ENCODE results near the gene IL36B.

Gene IL36B

GRCh38 chr2:113084249-113085000 is 31.8 kb upstream of the IL36B start:
- H3K9me3 Mint-ChIP-seq: no peaks in the 10 kb centered on the region
- no peak overlapping the region for H3K4me3 Mint-ChIP-seq
- H3K36me3 Mint-ChIP-seq (ENCODE audit: insufficient read depth): no peaks in the 10 kb centered on the region
- no peaks in the 10 kb centered on the region for H3K4me1 Mint-ChIP-seq (ENCODE audit: low read depth in 2 of 2)
- DNase-seq (no peak), ATAC-seq (replicated peaks) (peak; percentile 39)
- peaks cover 19 to 30% of the 10 kb centered on the region in 2 donors for H3K27me3 Mint-ChIP-seq
- no peak overlapping the region for H3K27ac Mint-ChIP-seq

GRCh38 chr2:113083296-113083695 is 30.6 kb upstream of the IL36B start:
- Mint-ChIP-seq H3K27ac (no peak overlapping the region), H3K9me3 (no peaks in the 10 kb centered on the region), H3K4me1 (ENCODE audit: low read depth in 2 of 2) (no peaks in the 10 kb centered on the region), H3K36me3 (ENCODE audit: insufficient read depth) (no peaks in the 10 kb centered on the region), H3K4me3 (no peak overlapping the region), H3K27me3 (peaks cover 19 to 34% of the 10 kb centered on the region in 2 donors)
- ATAC-seq (replicated peaks): no peak
- DNase-seq: no peak

GRCh38 chr2:113081488-113082210 is 29.0 kb upstream of the IL36B start:
- DNase-seq (no peak), ATAC-seq (replicated peaks) (no peak)
- no peak overlapping the region for H3K27ac Mint-ChIP-seq
- no peak overlapping the region for H3K4me3 Mint-ChIP-seq
- peaks cover 19 to 50% of the 10 kb centered on the region in 2 donors for H3K27me3 Mint-ChIP-seq
- no peaks in the 10 kb centered on the region for H3K9me3 Mint-ChIP-seq
- H3K4me1 Mint-ChIP-seq (ENCODE audit: low read depth in 2 of 2): no peaks in the 10 kb centered on the region
- H3K36me3 Mint-ChIP-seq (ENCODE audit: insufficient read depth): no peaks in the 10 kb centered on the region

GRCh38 chr2:113080134-113080533 is 27.5 kb upstream of the IL36B start:
- peak; percentile 33 for ATAC-seq (replicated peaks)
- no peaks in the 10 kb centered on the region for H3K9me3 Mint-ChIP-seq

GRCh38 chr2:113079131-113079530 is 26.5 kb upstream of the IL36B start:
- H3K27ac Mint-ChIP-seq: no peak overlapping the region
- no peak for DNase-seq
- no peak for ATAC-seq (replicated peaks)
- peaks cover 12 to 69% of the 10 kb centered on the region in 2 donors for H3K27me3 Mint-ChIP-seq
- peaks cover 8 to 9% of the 10 kb centered on the region in 2 donors for H3K4me1 Mint-ChIP-seq (ENCODE audit: low read depth in 2 of 2)
- H3K4me3 Mint-ChIP-seq: no peak overlapping the region
- no peaks in the 10 kb centered on the region for H3K36me3 Mint-ChIP-seq (ENCODE audit: insufficient read depth)
- no peaks in the 10 kb centered on the region for H3K9me3 Mint-ChIP-seq

More at GRCh38 chr2:113080134-113080533, 27.5 kb upstream of the IL36B start:
- Mint-ChIP-seq H3K27ac (no peak overlapping the region), H3K4me3 (no peak overlapping the region), H3K27me3 (peaks cover 13 to 59% of the 10 kb centered on the region in 2 donors), H3K4me1 (ENCODE audit: low read depth in 2 of 2) (peaks cover 2 to 3% of the 10 kb centered on the region in 2 donors), H3K36me3 (ENCODE audit: insufficient read depth) (no peaks in the 10 kb centered on the region)
- peak in 2 of 3 experiments; percentile 6 to 32 for DNase-seq

DNA sequence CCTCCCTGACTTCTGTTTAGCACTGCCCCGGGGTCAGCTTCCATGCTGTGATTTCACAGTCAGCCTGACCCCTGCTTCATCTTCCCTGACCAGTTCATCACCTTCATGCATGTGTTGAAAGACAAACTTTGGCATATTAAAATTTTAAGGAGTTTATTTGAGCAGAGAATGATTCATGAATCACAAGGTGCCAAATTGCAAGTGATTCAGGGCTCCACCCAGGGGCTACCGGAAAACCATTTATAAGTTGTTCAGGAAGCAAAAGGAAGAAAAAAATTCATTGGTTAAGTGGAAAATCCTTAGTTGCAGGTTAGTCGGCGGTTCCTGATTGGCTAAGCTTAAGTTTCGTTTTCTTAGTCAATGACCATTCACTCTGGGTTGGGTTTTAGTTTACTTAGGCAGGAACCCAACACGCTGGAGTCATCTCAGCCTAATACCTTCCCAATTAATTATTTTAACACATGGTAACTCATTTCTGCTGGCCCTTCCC is 25.7 kb upstream of the IL36B start:
- Mint-ChIP-seq H3K27me3 (peaks cover 12 to 70% of the 10 kb centered on the region in 2 donors), H3K36me3 (ENCODE audit: insufficient read depth) (no peaks in the 10 kb centered on the region), H3K4me3 (no peak overlapping the region), H3K27ac (no peak overlapping the region), H3K4me1 (ENCODE audit: low read depth in 2 of 2) (peaks cover 8 to 9% of the 10 kb centered on the region in 2 donors), H3K9me3 (no peaks in the 10 kb centered on the region)
- ATAC-seq (replicated peaks) (no peak), DNase-seq (no peak)

GRCh38 chr2:113077921-113078320 is 25.3 kb upstream of the IL36B start:
- Mint-ChIP-seq H3K27ac (no peak overlapping the region), H3K36me3 (ENCODE audit: insufficient read depth) (no peaks in the 10 kb centered on the region), H3K27me3 (peaks cover 12 to 70% of the 10 kb centered on the region in 2 donors), H3K9me3 (no peaks in the 10 kb centered on the region), H3K4me1 (ENCODE audit: low read depth in 2 of 2) (peaks cover 8 to 9% of the 10 kb centered on the region in 2 donors), H3K4me3 (no peak overlapping the region)
- ATAC-seq (replicated peaks) (no peak), DNase-seq (no peak)

- H3K27me3 Mint-ChIP-seq: peaks cover 12 to 70% of the 10 kb centered on the region in 2 donors
- no peak overlapping the region for H3K27ac Mint-ChIP-seq
Measured at GRCh38 chr2:113076954-113077669, 24.4 kb upstream of the IL36B start.

DNA sequence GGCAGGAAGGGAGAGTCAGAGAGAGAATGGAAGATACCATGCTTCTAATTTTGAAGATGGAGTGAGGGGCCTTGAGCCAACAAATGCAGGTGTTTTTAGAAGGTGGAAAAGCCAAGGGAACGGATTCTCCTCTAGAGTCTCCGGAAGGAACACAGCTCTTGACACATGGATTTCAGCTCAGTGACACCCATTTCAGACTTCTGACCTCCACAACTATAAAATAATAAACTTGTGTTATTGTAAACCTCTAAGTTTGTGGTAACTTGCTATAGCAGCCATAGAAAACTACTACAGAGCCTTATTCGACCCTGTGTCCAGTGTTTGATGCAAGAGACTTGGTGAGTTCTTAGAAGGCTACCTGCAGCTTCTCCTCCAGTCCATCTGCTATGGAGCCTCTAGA is 22.9 kb upstream of the IL36B start:
- ATAC-seq (replicated peaks): no peak

More at GRCh38 chr2:113076954-113077669, 24.4 kb upstream of the IL36B start:
- H3K4me1 Mint-ChIP-seq (ENCODE audit: low read depth in 2 of 2): peaks cover 8 to 9% of the 10 kb centered on the region in 2 donors
- no peak overlapping the region for H3K4me3 Mint-ChIP-seq
- no peaks in the 10 kb centered on the region for H3K36me3 Mint-ChIP-seq (ENCODE audit: insufficient read depth)
- DNase-seq (no peak), ATAC-seq (replicated peaks) (no peak)
- no peaks in the 10 kb centered on the region for H3K9me3 Mint-ChIP-seq

DNA sequence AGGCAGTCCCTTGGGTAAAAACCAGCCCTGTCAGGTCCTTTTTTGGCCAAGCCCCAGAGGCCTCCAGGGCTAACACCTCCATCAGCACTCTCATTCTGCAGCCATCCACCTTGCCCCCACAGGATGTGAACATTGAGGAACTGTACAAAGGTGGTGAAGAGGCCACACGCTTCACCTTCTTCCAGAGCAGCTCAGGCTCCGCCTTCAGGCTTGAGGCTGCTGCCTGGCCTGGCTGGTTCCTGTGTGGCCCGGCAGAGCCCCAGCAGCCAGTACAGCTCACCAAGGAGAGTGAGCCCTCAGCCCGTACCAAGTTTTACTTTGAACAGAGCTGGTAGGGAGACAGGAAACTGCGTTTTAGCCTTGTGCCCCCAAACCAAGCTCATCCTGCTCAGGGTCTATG is 22.4 kb upstream of the IL36B start:
- Mint-ChIP-seq H3K4me1 (ENCODE audit: low read depth in 2 of 2) (peaks cover 8 to 9% of the 10 kb centered on the region in 2 donors), H3K27me3 (peaks cover 6 to 55% of the 10 kb centered on the region in 2 donors), H3K36me3 (ENCODE audit: insufficient read depth) (no peaks in the 10 kb centered on the region), H3K9me3 (no peaks in the 10 kb centered on the region), H3K27ac (peak overlapping the region in 1 of 2 donors; percentile 61), H3K4me3 (no peak overlapping the region)
- DNase-seq (no peak), ATAC-seq (replicated peaks) (no peak)

More for the DNA sequence above, 22.9 kb upstream of the IL36B start:
- H3K9me3 Mint-ChIP-seq: no peaks in the 10 kb centered on the region
- DNase-seq: no peak
- no peak overlapping the region for H3K4me3 Mint-ChIP-seq
- peaks cover 6 to 58% of the 10 kb centered on the region in 2 donors for H3K27me3 Mint-ChIP-seq
- no peaks in the 10 kb centered on the region for H3K36me3 Mint-ChIP-seq (ENCODE audit: insufficient read depth)
- H3K4me1 Mint-ChIP-seq (ENCODE audit: low read depth in 2 of 2): peaks cover 8 to 9% of the 10 kb centered on the region in 2 donors
- no peak overlapping the region for H3K27ac Mint-ChIP-seq

GRCh38 chr2:113073325-113073834 is 20.7 kb upstream of the IL36B start:
- peaks cover 8 to 9% of the 10 kb centered on the region in 2 donors for H3K4me1 Mint-ChIP-seq (ENCODE audit: low read depth in 2 of 2)
- H3K9me3 Mint-ChIP-seq: no peaks in the 10 kb centered on the region
- H3K27me3 Mint-ChIP-seq: peaks cover 6 to 60% of the 10 kb centered on the region in 2 donors
- ATAC-seq (replicated peaks) (no peak), DNase-seq (no peak)
- no peaks in the 10 kb centered on the region for H3K36me3 Mint-ChIP-seq (ENCODE audit: insufficient read depth)
- no peak overlapping the region for H3K27ac Mint-ChIP-seq
- H3K4me3 Mint-ChIP-seq: no peak overlapping the region

DNA sequence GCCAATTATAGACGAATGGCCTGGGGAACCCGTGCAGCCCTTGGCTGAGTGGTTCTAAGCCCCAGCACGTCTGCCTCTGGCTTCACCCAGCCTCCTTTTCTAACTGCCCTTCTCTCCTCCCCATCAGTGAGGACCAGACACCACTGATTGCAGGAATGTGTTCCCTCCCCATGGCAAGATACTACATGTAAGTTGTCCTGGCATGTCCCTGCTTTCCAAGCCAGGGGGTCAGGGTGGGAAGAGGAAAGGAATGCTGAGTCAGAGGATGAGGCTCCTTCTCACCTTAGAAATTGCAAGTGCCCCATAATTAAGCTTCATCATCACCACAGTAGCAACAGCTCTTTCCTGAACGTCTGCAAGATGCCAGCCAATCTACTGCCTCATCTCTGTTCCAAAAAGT is 19.9 kb upstream of the IL36B start:
- H3K9me3 Mint-ChIP-seq: no peaks in the 10 kb centered on the region
- no peak overlapping the region for H3K4me3 Mint-ChIP-seq
- no peaks in the 10 kb centered on the region for H3K36me3 Mint-ChIP-seq (ENCODE audit: insufficient read depth)
- no peak overlapping the region for H3K27ac Mint-ChIP-seq
- H3K27me3 Mint-ChIP-seq: peaks cover 12 to 54% of the 10 kb centered on the region in 2 donors
- ATAC-seq (replicated peaks) (no peak), DNase-seq (no peak)
- H3K4me1 Mint-ChIP-seq (ENCODE audit: low read depth in 2 of 2): peaks cover 9 to 12% of the 10 kb centered on the region in 2 donors

DNA sequence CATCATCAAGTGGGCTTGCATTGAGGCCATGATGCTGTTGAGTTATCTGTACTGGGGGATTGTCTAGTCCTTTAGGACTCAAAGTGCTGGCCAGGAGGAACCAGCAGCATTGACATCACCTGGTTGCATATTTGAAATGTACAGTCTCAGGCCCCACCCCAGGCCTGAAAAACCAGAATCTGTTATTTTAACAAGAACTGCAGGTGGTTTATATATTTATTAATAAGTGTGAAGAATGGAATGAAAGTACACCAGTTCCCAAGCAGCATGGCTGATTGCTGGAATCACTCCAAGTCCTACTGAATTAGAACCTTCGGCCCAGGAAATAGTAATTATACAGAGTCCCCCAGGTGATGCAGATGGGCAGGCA is 17.9 kb upstream of the IL36B start:
- DNase-seq (no peak), ATAC-seq (replicated peaks) (no peak)
- H3K36me3 Mint-ChIP-seq (ENCODE audit: insufficient read depth): no peaks in the 10 kb centered on the region
- peaks cover 9 to 12% of the 10 kb centered on the region in 2 donors for H3K4me1 Mint-ChIP-seq (ENCODE audit: low read depth in 2 of 2)
- H3K27me3 Mint-ChIP-seq: peaks cover 23 to 46% of the 10 kb centered on the region in 2 donors
- no peaks in the 10 kb centered on the region for H3K9me3 Mint-ChIP-seq
- H3K4me3 Mint-ChIP-seq: no peak overlapping the region
- H3K27ac Mint-ChIP-seq: no peak overlapping the region
